Neutrophil (primary cell): ENCODE measurements around the gene IGSF9B.

Experiments
- H3K27ac ChIP-seq: fragments of 200-600 bp; sonication (generic); 2 replicates; pipeline ENCODE4 v1.5.1; 2016; ENCODE audit warnings: mild to moderate bottlenecking, moderate library complexity
- H3K27me3 ChIP-seq: fragments of 200-600 bp; sonication (generic); 2 replicates; pipeline ENCODE4 v1.6.0; 2016; ENCODE audit warnings: mild to moderate bottlenecking
- H3K36me3 ChIP-seq: fragments of 200-600 bp; sonication (generic); 2 replicates; pipeline ENCODE4 v1.5.1; 2017
- H3K4me1 ChIP-seq, 2 experiments: fragments of 200-600 bp in 1 of 2; sonication (generic) in 1 of 2; 1 replicate in 1 of 2; 2 replicates in 1 of 2; pipeline versions ENCODE4 v1.5.1 to v1.6.1; 2013 to 2016; ENCODE audit warnings: low read depth in 1 of 2, low read length in 1 of 2, mild to moderate bottlenecking in 1 of 2, moderate library complexity in 1 of 2; ENCODE audit not compliant: control insufficient read depth in 1 of 2, insufficient read depth in 1 of 2
- H3K4me3 ChIP-seq, 2 experiments: fragments of 200-600 bp in 1 of 2; sonication (generic) in 1 of 2; 1 replicate in 1 of 2; 2 replicates in 1 of 2; pipeline ENCODE4 v1.5.1; 2013 to 2016; ENCODE audit warnings: low read depth in 1 of 2, low read length in 1 of 2, mild to moderate bottlenecking in 1 of 2, moderate library complexity in 1 of 2
- H3K9me3 ChIP-seq: fragments of 200-600 bp; sonication (generic); 2 replicates; pipeline ENCODE4 v1.5.1; 2016
- CTCF ChIP-seq: fragments of 200-600 bp; sonication (generic); IDR thresholded peaks from 2 replicates; pipeline ENCODE4 v1.5.1; 2016; ENCODE audit warnings: antibody characterized with exemption

The IGSF9B gene

GRCh38 chr11:133925756-133926155 lies 31.0 kb downstream of the IGSF9B start:
- Histone ChIP-seq H3K4me1 (no peaks in the 10 kb centered on the region), H3K4me3 (no peak overlapping the region), H3K9me3 (no peaks in the 10 kb centered on the region), H3K27ac (no peak overlapping the region), H3K27me3 (peaks cover 14% of the 10 kb centered on the region), H3K36me3 (no peaks in the 10 kb centered on the region)
- no peak for TF ChIP-seq CTCF

- H3K36me3 ChIP-seq: no peaks in the 10 kb centered on the region
Observed at GRCh38 chr11:133924661-133925060, 32.1 kb downstream of the IGSF9B start.

GRCh38 chr11:133922078-133922870 lies 34.5 kb downstream of the IGSF9B start:
- H3K27ac ChIP-seq: no peak overlapping the region
- no peak overlapping the region for H3K4me3 ChIP-seq
- H3K27me3 ChIP-seq: peaks cover 30% of the 10 kb centered on the region
- no peaks in the 10 kb centered on the region for H3K36me3 ChIP-seq
- no peak for TF ChIP-seq CTCF
- H3K9me3 ChIP-seq: no peaks in the 10 kb centered on the region
- H3K4me1 ChIP-seq: no peaks in the 10 kb centered on the region

More at GRCh38 chr11:133924661-133925060, 32.1 kb downstream of the IGSF9B start:
- Histone ChIP-seq H3K4me3 (no peak overlapping the region), H3K27ac (no peak overlapping the region), H3K9me3 (no peaks in the 10 kb centered on the region), H3K27me3 (peaks cover 20% of the 10 kb centered on the region), H3K4me1 (no peaks in the 10 kb centered on the region)
- no peak for TF ChIP-seq CTCF

GRCh38 chr11:133921513-133921912 lies 35.3 kb downstream of the IGSF9B start:
- no peak for TF ChIP-seq CTCF
- H3K27ac ChIP-seq: no peak overlapping the region
- H3K4me1 ChIP-seq: no peaks in the 10 kb centered on the region
- no peaks in the 10 kb centered on the region for H3K36me3 ChIP-seq
- no peak overlapping the region for H3K4me3 ChIP-seq
- H3K27me3 ChIP-seq: peaks cover 38% of the 10 kb centered on the region
- no peaks in the 10 kb centered on the region for H3K9me3 ChIP-seq

GRCh38 chr11:133921026-133921425 lies 35.7 kb downstream of the IGSF9B start:
- TF ChIP-seq CTCF: no peak
- Histone ChIP-seq H3K27ac (no peak overlapping the region), H3K4me1 (no peaks in the 10 kb centered on the region), H3K4me3 (no peak overlapping the region), H3K36me3 (no peaks in the 10 kb centered on the region), H3K27me3 (peaks cover 38% of the 10 kb centered on the region), H3K9me3 (no peaks in the 10 kb centered on the region)
